ENCODE data around the gene AP2A2.
"Not testable (repeated sequence)": the region's sequence is repeated elsewhere in the genome, so short reads cannot be mapped to it uniquely, and the experiment has no call there.

Gene AP2A2

GRCh38 chr11:971731-972365 is 46.2 kb downstream of the AP2A2 start:
- H3K4me3 ChIP-seq (ENCODE audit: low read length) = no peak overlapping the region
- H3K79me2 ChIP-seq (ENCODE audit: control insufficient read depth, low read length) = no peaks in the 10 kb centered on the region
- H3K27ac ChIP-seq (ENCODE audit: low read depth, low read length) = no peak overlapping the region
- H3K36me3 ChIP-seq (ENCODE audit: control insufficient read depth, low read length) = peaks cover 18% of the 10 kb centered on the region
- no peaks in the 10 kb centered on the region for H3K9me3 ChIP-seq (ENCODE audit: control insufficient read depth, insufficient read depth, low read length)
- no peaks in the 10 kb centered on the region for H3K27me3 ChIP-seq (ENCODE audit: control insufficient read depth, low read length)
- H3K9me2 ChIP-seq (replicated peaks; ENCODE audit: control insufficient read depth, low read length) = no peaks in the 10 kb centered on the region
- H4K20me1 ChIP-seq (ENCODE audit: control insufficient read depth, insufficient read depth, low read depth, low read length) = no peaks in the 10 kb centered on the region
- H3K4me2 ChIP-seq (ENCODE audit: low read length) = no peak overlapping the region
- no peaks in the 10 kb centered on the region for H3K4me1 ChIP-seq (ENCODE audit: control insufficient read depth, low read length)
- TF ChIP-seq EZH2phosphoT487 (IDR thresholded peaks at IDR 0.05; ENCODE audit: borderline replicate concordance, low read length) (no peak), CTCF (IDR thresholded peaks at IDR 0.05; ENCODE audit: low read depth, low read length, poor library complexity, severe bottlenecking) (no peak)
- no peaks in the 10 kb centered on the region for H3F3A ChIP-seq (ENCODE audit: control insufficient read depth, insufficient read depth)

GRCh38 chr11:972523-973211 is 47.0 kb downstream of the AP2A2 start:
- Histone ChIP-seq H3K36me3 (ENCODE audit: control insufficient read depth, low read length) (peaks cover 22% of the 10 kb centered on the region), H3K4me3 (ENCODE audit: low read length) (no peak overlapping the region), H3K4me2 (ENCODE audit: low read length) (no peak overlapping the region), H3K27me3 (ENCODE audit: control insufficient read depth, low read length) (no peaks in the 10 kb centered on the region), H3K9me3 (ENCODE audit: control insufficient read depth, insufficient read depth, low read length) (no peaks in the 10 kb centered on the region), H4K20me1 (ENCODE audit: control insufficient read depth, insufficient read depth, low read depth, low read length) (no peaks in the 10 kb centered on the region; the same call in 1 of the 2 replicates), H3K27ac (ENCODE audit: low read depth, low read length) (no peak overlapping the region), H3K79me2 (ENCODE audit: control insufficient read depth, low read length) (no peaks in the 10 kb centered on the region), H3K9me2 (replicated peaks; ENCODE audit: control insufficient read depth, low read length) (no peaks in the 10 kb centered on the region), H3F3A (ENCODE audit: control insufficient read depth, insufficient read depth) (no peaks in the 10 kb centered on the region), H3K4me1 (ENCODE audit: control insufficient read depth, low read length) (no peaks in the 10 kb centered on the region)
- no peak for TF ChIP-seq EZH2phosphoT487 (IDR thresholded peaks at IDR 0.05; ENCODE audit: borderline replicate concordance, low read length)
- TF ChIP-seq CTCF (IDR thresholded peaks at IDR 0.05; ENCODE audit: low read depth, low read length, poor library complexity, severe bottlenecking) = no peak

DNA sequence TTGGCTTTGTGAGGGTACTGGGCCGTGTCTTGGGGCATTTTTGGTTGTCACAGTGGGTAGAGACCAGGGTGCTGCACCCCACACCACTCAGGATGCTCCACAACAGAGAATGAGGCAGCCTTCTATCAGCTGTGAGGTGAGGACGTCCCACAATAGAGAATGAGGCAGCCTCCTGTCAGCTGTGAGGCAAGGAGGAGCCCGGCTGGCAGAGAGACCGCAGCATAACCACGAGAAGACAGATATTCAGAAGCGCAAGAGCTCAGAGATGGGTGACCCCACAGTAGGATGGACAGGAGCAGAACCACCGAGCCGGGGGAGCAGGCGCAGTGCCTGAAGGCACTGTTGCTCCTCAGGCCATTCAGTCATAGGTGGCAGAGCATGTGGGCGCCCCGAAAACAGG is 47.6 kb downstream of the AP2A2 start:
- Histone ChIP-seq H3F3A (ENCODE audit: control insufficient read depth, insufficient read depth) (no peaks in the 10 kb centered on the region), H3K36me3 (ENCODE audit: control insufficient read depth, low read length) (peaks cover 24% of the 10 kb centered on the region), H3K27me3 (ENCODE audit: control insufficient read depth, low read length) (no peaks in the 10 kb centered on the region), H3K9me2 (replicated peaks; ENCODE audit: control insufficient read depth, low read length) (no peaks in the 10 kb centered on the region), H3K4me3 (ENCODE audit: low read length) (no peak overlapping the region), H4K20me1 (ENCODE audit: control insufficient read depth, insufficient read depth, low read depth, low read length) (no peaks in the 10 kb centered on the region; the same call in 1 of the 2 replicates), H3K4me2 (ENCODE audit: low read length) (no peak overlapping the region), H3K79me2 (ENCODE audit: control insufficient read depth, low read length) (no peaks in the 10 kb centered on the region), H3K4me1 (ENCODE audit: control insufficient read depth, low read length) (no peaks in the 10 kb centered on the region), H3K9me3 (ENCODE audit: control insufficient read depth, insufficient read depth, low read length) (no peaks in the 10 kb centered on the region), H3K27ac (ENCODE audit: low read depth, low read length) (no peak overlapping the region)
- TF ChIP-seq EZH2phosphoT487 (IDR thresholded peaks at IDR 0.05; ENCODE audit: borderline replicate concordance, low read length) (no peak), CTCF (IDR thresholded peaks at IDR 0.05; ENCODE audit: low read depth, low read length, poor library complexity, severe bottlenecking) (no peak)

- not testable (repeated sequence) for H3K27ac ChIP-seq (ENCODE audit: low read depth, low read length); H3K9me3 ChIP-seq (ENCODE audit: control insufficient read depth, insufficient read depth, low read length); H3K79me2 ChIP-seq (ENCODE audit: control insufficient read depth, low read length); H3K9me2 ChIP-seq (replicated peaks; ENCODE audit: control insufficient read depth, low read length); H3K4me3 ChIP-seq (ENCODE audit: low read length); H3K27me3 ChIP-seq (ENCODE audit: control insufficient read depth, low read length); H4K20me1 ChIP-seq (ENCODE audit: control insufficient read depth, insufficient read depth, low read depth, low read length); H3K4me2 ChIP-seq (ENCODE audit: low read length); H3K4me1 ChIP-seq (ENCODE audit: control insufficient read depth, low read length); H3F3A ChIP-seq (ENCODE audit: control insufficient read depth, insufficient read depth)
- H3K36me3 ChIP-seq (ENCODE audit: control insufficient read depth, low read length) = peaks cover 26% of the 10 kb centered on the region
These were observed 49.7 kb downstream of the AP2A2 start for GRCh38 chr11:975376-975775.
